ENCODE data around the gene XRCC3. TPM values are rescaled to one million over a fixed set of nuclear protein-coding genes. Genes with fewer than 3 reads are reported as not detected.

Gene XRCC3
- total and polyA plus RNA-seq, 2 experiments from 2014 or later: 4.0 to 20.3 TPM

DNA sequence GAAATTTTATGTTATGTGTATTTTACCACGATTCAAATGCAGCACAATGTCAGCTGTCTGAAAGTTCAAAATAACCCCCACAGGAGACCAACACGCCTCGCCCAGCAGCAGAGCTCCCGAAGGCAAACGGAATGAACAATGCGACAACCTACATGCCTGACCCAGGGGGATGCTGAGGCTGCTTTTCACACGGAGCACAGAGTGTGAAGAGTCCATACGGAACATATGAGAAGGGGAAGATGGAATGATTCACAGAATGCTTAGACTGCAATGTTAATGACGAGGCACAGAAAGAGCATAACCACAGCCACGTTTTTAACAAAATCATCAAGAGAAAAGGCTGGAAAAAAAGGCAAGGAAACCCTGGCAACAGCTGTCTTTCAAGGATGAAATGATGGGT lies 22.9 kb upstream of the XRCC3 start:
- peaks cover 4% of the 10 kb centered on the region; the same call in 1 of the 2 replicates for H3K36me3 ChIP-seq (ENCODE audit: low read depth)
- no peak overlapping the region for H2AFZ ChIP-seq
- H3K4me2 ChIP-seq (ENCODE audit: unreplicated experiment): no peak overlapping the region
- H3K27me3 ChIP-seq (replicated peaks; ENCODE audit: insufficient read depth): no peaks in the 10 kb centered on the region
- H3K9me3 ChIP-seq (ENCODE audit: low read depth): no peaks in the 10 kb centered on the region
- no peak overlapping the region for H3K4me3 ChIP-seq
- no peak overlapping the region for H3K27ac ChIP-seq
- no peak for DNase-seq
- no peaks in the 10 kb centered on the region for H3K4me1 ChIP-seq (ENCODE audit: insufficient read depth)
- WGBS, 2 experiments (ENCODE audit: low coverage in 1 of 2, low lambda C conversion rate in 2 of 2, missing lambda C conversion rate in 2 of 2): 82 to 88% methylated on average over 10 of the region's 10 CpGs
- H3K9me2 ChIP-seq (ENCODE audit: insufficient read depth): no peaks in the 10 kb centered on the region
- no peak overlapping the region for H3K9ac ChIP-seq
- in situ Hi-C loops (cut with MboI): no loop called here
- H3K79me2 ChIP-seq (ENCODE audit: insufficient read depth): no peaks in the 10 kb centered on the region
- H4K20me1 ChIP-seq (ENCODE audit: insufficient read depth): no peaks in the 10 kb centered on the region
- H3F3A ChIP-seq (ENCODE audit: insufficient read depth): no peaks in the 10 kb centered on the region
- TF ChIP-seq EZH2phosphoT487 (IDR thresholded peaks at IDR 0.05; ENCODE audit: insufficient read depth, low read depth) (no peak), EZH2 (IDR thresholded peaks at IDR 0.05; ENCODE audit: insufficient read depth, poor library complexity, severe bottlenecking) (no peak)

DNA sequence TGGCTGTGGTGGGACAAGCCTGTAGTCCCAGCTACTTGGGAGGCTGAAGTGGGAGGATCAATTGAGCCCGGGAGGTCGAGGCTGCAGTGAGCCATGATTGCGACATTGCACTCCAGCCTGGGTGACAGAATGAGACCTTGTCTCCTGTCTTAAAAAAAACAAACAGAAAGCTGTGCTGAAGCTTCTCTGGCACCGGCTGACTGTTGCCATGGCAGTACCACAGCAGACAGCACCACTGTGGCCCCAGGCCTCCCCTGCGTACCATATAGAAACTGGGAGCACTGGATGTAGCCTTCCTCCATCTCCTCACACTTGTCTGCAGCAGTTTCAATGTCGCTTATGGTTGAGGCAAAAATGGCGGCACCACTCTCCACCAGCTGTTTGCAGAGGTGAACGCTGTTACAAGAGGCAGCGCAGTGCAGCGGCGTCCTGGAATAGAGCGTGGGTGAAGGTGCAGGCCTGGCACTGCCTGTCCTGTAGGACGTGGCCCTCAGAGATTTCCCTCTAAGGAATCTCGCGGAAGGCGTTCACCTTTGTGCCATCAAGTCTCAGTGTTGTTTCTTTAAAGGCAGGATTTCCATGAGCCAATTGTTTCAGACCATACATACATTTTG lies 22.3 kb upstream of the XRCC3 start:
- Histone ChIP-seq H3F3A (ENCODE audit: insufficient read depth) (no peaks in the 10 kb centered on the region), H3K4me3 (no peak overlapping the region), H3K9me3 (ENCODE audit: low read depth) (no peaks in the 10 kb centered on the region), H3K4me2 (ENCODE audit: unreplicated experiment) (no peak overlapping the region), H3K27me3 (replicated peaks; ENCODE audit: insufficient read depth) (no peaks in the 10 kb centered on the region), H3K36me3 (ENCODE audit: low read depth) (peaks cover 9% of the 10 kb centered on the region; the same call in 1 of the 2 replicates), H3K79me2 (ENCODE audit: insufficient read depth) (no peaks in the 10 kb centered on the region), H3K4me1 (ENCODE audit: insufficient read depth) (no peaks in the 10 kb centered on the region), H2AFZ (no peak overlapping the region), H3K9me2 (ENCODE audit: insufficient read depth) (no peaks in the 10 kb centered on the region), H3K27ac (no peak overlapping the region), H3K9ac (no peak overlapping the region), H4K20me1 (ENCODE audit: insufficient read depth) (no peaks in the 10 kb centered on the region)
- in situ Hi-C loops (cut with MboI): no loop called here
- DNase-seq: no peak
- TF ChIP-seq EZH2 (IDR thresholded peaks at IDR 0.05; ENCODE audit: insufficient read depth, poor library complexity, severe bottlenecking) (no peak), EZH2phosphoT487 (IDR thresholded peaks at IDR 0.05; ENCODE audit: insufficient read depth, low read depth) (no peak)
- WGBS, 2 experiments (ENCODE audit: low coverage in 1 of 2, low lambda C conversion rate in 2 of 2, missing lambda C conversion rate in 2 of 2): 94 to 95% methylated on average over 16 of the region's 16 CpGs

- Histone ChIP-seq H3K9me3 (ENCODE audit: low read depth) (no peaks in the 10 kb centered on the region), H3K36me3 (ENCODE audit: low read depth) (peaks cover 9% of the 10 kb centered on the region; the same call in 1 of the 2 replicates), H3K9me2 (ENCODE audit: insufficient read depth) (no peaks in the 10 kb centered on the region), H3K79me2 (ENCODE audit: insufficient read depth) (no peaks in the 10 kb centered on the region), H3F3A (ENCODE audit: insufficient read depth) (no peaks in the 10 kb centered on the region), H3K4me2 (ENCODE audit: unreplicated experiment) (no peak overlapping the region), H3K9ac (no peak overlapping the region), H3K27me3 (replicated peaks; ENCODE audit: insufficient read depth) (no peaks in the 10 kb centered on the region), H4K20me1 (ENCODE audit: insufficient read depth) (no peaks in the 10 kb centered on the region), H2AFZ (no peak overlapping the region), H3K4me3 (no peak overlapping the region), H3K4me1 (ENCODE audit: insufficient read depth) (no peaks in the 10 kb centered on the region), H3K27ac (no peak overlapping the region)
- WGBS, 2 experiments (ENCODE audit: low coverage in 1 of 2, low lambda C conversion rate in 2 of 2, missing lambda C conversion rate in 2 of 2): 60 to 65% methylated on average over 10 of the region's 10 CpGs
- TF ChIP-seq EZH2phosphoT487 (IDR thresholded peaks at IDR 0.05; ENCODE audit: insufficient read depth, low read depth) (no peak), EZH2 (IDR thresholded peaks at IDR 0.05; ENCODE audit: insufficient read depth, poor library complexity, severe bottlenecking) (no peak)
- in situ Hi-C loops (cut with MboI): no loop called here
- no peak for DNase-seq
Observed at GRCh38 chr14:103736546-103737431, 21.5 kb upstream of the XRCC3 start.

DNA sequence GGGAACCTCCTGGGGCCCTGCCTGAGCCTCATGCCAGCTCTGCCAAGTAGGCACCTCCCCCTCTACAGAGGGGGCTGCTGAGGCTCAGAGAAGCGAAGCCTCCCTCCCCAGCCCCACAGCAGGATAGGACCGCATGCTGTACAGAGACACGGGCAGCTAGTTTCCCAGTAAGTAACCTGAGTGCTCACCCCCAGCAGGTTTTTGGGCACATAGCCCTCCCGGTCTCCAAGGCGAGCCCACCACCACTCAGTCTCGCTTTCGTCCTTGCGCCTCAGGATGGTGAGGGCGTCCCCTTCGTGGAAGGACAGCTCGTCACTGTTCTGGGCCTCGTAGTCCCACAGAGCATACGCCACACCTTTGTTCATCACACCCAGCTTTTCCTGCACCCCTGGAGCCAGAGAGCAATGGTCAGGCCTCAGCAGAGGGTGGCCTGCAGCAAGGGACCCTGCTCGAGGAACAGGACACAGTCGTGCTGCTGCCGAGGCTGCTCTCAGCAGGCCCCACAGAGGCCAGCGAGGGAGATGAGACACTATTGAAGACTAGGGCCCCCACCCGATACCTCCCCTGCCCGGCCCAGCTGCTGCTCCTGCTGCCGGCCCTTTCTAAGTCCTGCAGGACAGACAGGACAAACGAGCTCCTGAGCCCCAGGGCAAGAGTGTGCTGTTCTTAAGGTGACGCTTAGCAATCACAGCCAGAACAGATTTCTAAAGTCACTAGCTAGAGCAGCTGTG lies 20.7 kb upstream of the XRCC3 start:
- no peak for DNase-seq
- Histone ChIP-seq H3F3A (ENCODE audit: insufficient read depth) (no peaks in the 10 kb centered on the region), H3K4me2 (ENCODE audit: unreplicated experiment) (no peak overlapping the region), H3K9ac (no peak overlapping the region), H3K9me2 (ENCODE audit: insufficient read depth) (no peaks in the 10 kb centered on the region), H3K36me3 (ENCODE audit: low read depth) (peaks cover 9% of the 10 kb centered on the region; the same call in 1 of the 2 replicates), H3K27ac (no peak overlapping the region), H3K9me3 (ENCODE audit: low read depth) (no peaks in the 10 kb centered on the region), H3K79me2 (ENCODE audit: insufficient read depth) (no peaks in the 10 kb centered on the region), H3K4me1 (ENCODE audit: insufficient read depth) (no peaks in the 10 kb centered on the region), H4K20me1 (ENCODE audit: insufficient read depth) (no peaks in the 10 kb centered on the region), H3K4me3 (no peak overlapping the region), H3K27me3 (replicated peaks; ENCODE audit: insufficient read depth) (no peaks in the 10 kb centered on the region), H2AFZ (no peak overlapping the region)
- TF ChIP-seq EZH2phosphoT487 (IDR thresholded peaks at IDR 0.05; ENCODE audit: insufficient read depth, low read depth) (no peak), EZH2 (IDR thresholded peaks at IDR 0.05; ENCODE audit: insufficient read depth, poor library complexity, severe bottlenecking) (no peak)
- in situ Hi-C loops (cut with MboI): no loop called here
- 84 to 85% methylated on average over 22 of the region's 22 CpGs for WGBS, 2 experiments (ENCODE audit: low coverage in 1 of 2, low lambda C conversion rate in 2 of 2, missing lambda C conversion rate in 2 of 2)
